BLaER1 treated with 17β-estradiol and CSF1 and Interleukin-3, amounts not matched to agents 10 nM and 100 nM (cell line): ENCODE measurements around the gene CDCA4.
A peak's percentile ranks its signal among the peaks of the same experiment; 100 is the strongest.

ENCODE experiments used
- H3K27ac ChIP-seq, 11 experiments: shearing (Covaris generic); formaldehyde crosslinking; 2 replicates each; pipeline ENCODE4 v1.8.1; 2022
- H3K27me3 ChIP-seq, 11 experiments: shearing (Covaris generic); formaldehyde crosslinking; 2 replicates each; pipeline ENCODE4 v1.8.1; 2022
- H3K36me3 ChIP-seq, 11 experiments: shearing (Covaris generic); formaldehyde crosslinking; 2 replicates each; pipeline ENCODE4 v1.8.1; 2022
- H3K4me1 ChIP-seq, 10 experiments: shearing (Covaris generic); formaldehyde crosslinking; 2 replicates each; pipeline ENCODE4 v1.8.1; 2022
- H3K4me2 ChIP-seq, 11 experiments: shearing (Covaris generic); formaldehyde crosslinking; 2 replicates each; pipeline ENCODE4 v1.8.1; 2022
- H3K4me3 ChIP-seq, 10 experiments: shearing (Covaris generic); formaldehyde crosslinking; 2 replicates each; pipeline ENCODE4 v1.8.1; 2022
- H3K9ac ChIP-seq, 11 experiments: shearing (Covaris generic); formaldehyde crosslinking; 2 replicates each; pipeline ENCODE4 v1.8.1; 2022
- H3K9me3 ChIP-seq, 11 experiments: shearing (Covaris generic); formaldehyde crosslinking; replicated peaks in 1 of 11; 2 replicates each; pipeline ENCODE4 v1.8.1; 2022
- H4K20me1 ChIP-seq, 11 experiments: shearing (Covaris generic); formaldehyde crosslinking; 2 replicates each; pipeline ENCODE4 v1.8.1; 2022
- Cebpa-rat ChIP-seq, 11 experiments: shearing (Covaris generic); IDR thresholded peaks; 2 replicates each; pipeline ENCODE4 v1.8.1; 2022

The CDCA4 gene

GRCh38 chr14:105015905-105016304, 5.0 kb downstream of the CDCA4 start:
- H3K4me3 ChIP-seq = peak overlapping the region in 1 of 10 experiments; percentile 10; a peak in 2 of 20 replicates
- peaks cover 10 to 82% (median 62%) of the 10 kb centered on the region in 11 experiments for H3K36me3 ChIP-seq
- H3K9ac ChIP-seq = peak overlapping the region in 7 of 11 experiments; percentile 4 to 53 (median 36); a peak in 8 of 22 replicates
- TF ChIP-seq Cebpa-rat (IDR thresholded peaks at IDR 0.05) = no peak
- H4K20me1 ChIP-seq = peaks cover 66 to 99% (median 98%) of the 10 kb centered on the region in 11 experiments; a peak in 21 of 22 replicates
- no peaks in the 10 kb centered on the region for H3K9me3 ChIP-seq
- peak overlapping the region in 5 of 11 experiments; percentile 0 to 37 (median 21); a peak in 6 of 22 replicates for H3K27ac ChIP-seq
- no peaks in the 10 kb centered on the region for H3K27me3 ChIP-seq
- peak overlapping the region; percentile 76 to 98 (median 92) for H3K4me2 ChIP-seq
- peaks cover 71 to 83% (median 78%) of the 10 kb centered on the region in 10 experiments for H3K4me1 ChIP-seq

- Histone ChIP-seq H3K9me3 (no peaks in the 10 kb centered on the region), H3K9ac (peak overlapping the region in 9 of 11 experiments; percentile 13 to 53 (median 40); a peak in 12 of 22 replicates), H4K20me1 (peaks cover 68 to 100% (median 100%) of the 10 kb centered on the region in 11 experiments; a peak in 21 of 22 replicates), H3K27ac (peak overlapping the region in 8 of 11 experiments; percentile 0 to 37 (median 19); a peak in 8 of 22 replicates), H3K27me3 (no peaks in the 10 kb centered on the region), H3K36me3 (peaks cover 17 to 89% (median 69%) of the 10 kb centered on the region in 11 experiments), H3K4me2 (peak overlapping the region; percentile 76 to 98 (median 92)), H3K4me3 (peak overlapping the region in 1 of 10 experiments; percentile 10; a peak in 1 of 20 replicates), H3K4me1 (peaks cover 71 to 83% (median 78%) of the 10 kb centered on the region in 10 experiments)
- TF ChIP-seq Cebpa-rat (IDR thresholded peaks at IDR 0.05) = no peak
These were observed 5.6 kb downstream of the CDCA4 start for GRCh38 chr14:105015242-105015641.

- Histone ChIP-seq H3K4me3 (no peak overlapping the region; a peak in 3 of 20 replicates), H3K36me3 (peaks cover 23 to 92% (median 73%) of the 10 kb centered on the region in 11 experiments), H3K9me3 (no peaks in the 10 kb centered on the region), H3K4me2 (peak overlapping the region; percentile 76 to 98 (median 92)), H3K9ac (peak overlapping the region in 10 of 11 experiments; percentile 13 to 53 (median 42); a peak in 12 of 22 replicates), H3K4me1 (peaks cover 70 to 80% (median 75%) of the 10 kb centered on the region in 10 experiments), H4K20me1 (peaks cover 67 to 100% (median 100%) of the 10 kb centered on the region in 11 experiments; a peak in 21 of 22 replicates), H3K27ac (peak overlapping the region in 7 of 11 experiments; percentile 0 to 37 (median 21); a peak in 6 of 22 replicates), H3K27me3 (no peaks in the 10 kb centered on the region)
- TF ChIP-seq Cebpa-rat (IDR thresholded peaks at IDR 0.05) = no peak
These were observed 6.3 kb downstream of the CDCA4 start for GRCh38 chr14:105014631-105015030.

GRCh38 chr14:105014032-105014431, 6.9 kb downstream of the CDCA4 start:
- Histone ChIP-seq H3K9me3 (no peaks in the 10 kb centered on the region), H3K4me1 (peaks cover 64 to 74% (median 69%) of the 10 kb centered on the region in 10 experiments), H3K27me3 (no peaks in the 10 kb centered on the region), H3K36me3 (peaks cover 29 to 92% (median 73%) of the 10 kb centered on the region in 11 experiments), H4K20me1 (peaks cover 61 to 100% (median 100%) of the 10 kb centered on the region in 11 experiments; a peak in 21 of 22 replicates), H3K4me2 (peak overlapping the region; percentile 76 to 98 (median 92)), H3K27ac (peak overlapping the region in 4 of 11 experiments; percentile 1 to 32 (median 20); a peak in 2 of 22 replicates), H3K9ac (peak overlapping the region; percentile 4 to 53 (median 29); a peak in 14 of 22 replicates), H3K4me3 (no peak overlapping the region)
- no peak for TF ChIP-seq Cebpa-rat (IDR thresholded peaks at IDR 0.05)

- H3K27ac ChIP-seq = 0 out of 22 replicates have a peak overlapping the region, but pooled peaks of 1 of the 11 experiments have one; percentile 1
- H3K9ac ChIP-seq = peak overlapping the region in 5 of 11 experiments; percentile 18 to 53 (median 30); a peak in 6 of 22 replicates
- peaks cover 32 to 92% (median 73%) of the 10 kb centered on the region in 11 experiments for H3K36me3 ChIP-seq
- H3K4me1 ChIP-seq = peaks cover 56 to 66% (median 61%) of the 10 kb centered on the region in 10 experiments
- TF ChIP-seq Cebpa-rat (IDR thresholded peaks at IDR 0.05) = no peak
- no peak overlapping the region for H3K4me3 ChIP-seq
- H3K9me3 ChIP-seq = no peaks in the 10 kb centered on the region
- H3K4me2 ChIP-seq = peak overlapping the region in 10 of 11 experiments; percentile 76 to 98 (median 92); a peak in 18 of 22 replicates
- no peaks in the 10 kb centered on the region for H3K27me3 ChIP-seq
- peaks cover 57 to 100% (median 100%) of the 10 kb centered on the region in 11 experiments; a peak in 21 of 22 replicates for H4K20me1 ChIP-seq
These were observed 7.6 kb downstream of the CDCA4 start for GRCh38 chr14:105013150-105013785.

- H3K9me3 ChIP-seq = no peaks in the 10 kb centered on the region
- peaks cover 51 to 100% (median 97%) of the 10 kb centered on the region in 11 experiments; a peak in 21 of 22 replicates for H4K20me1 ChIP-seq
- H3K9ac ChIP-seq = peak overlapping the region in 2 of 11 experiments; percentile 2 to 18; a peak in 2 of 22 replicates
- no peak for TF ChIP-seq Cebpa-rat (IDR thresholded peaks at IDR 0.05)
- no peaks in the 10 kb centered on the region for H3K27me3 ChIP-seq
- H3K36me3 ChIP-seq = peaks cover 37 to 92% (median 72%) of the 10 kb centered on the region in 11 experiments
- H3K4me1 ChIP-seq = peaks cover 47 to 57% (median 52%) of the 10 kb centered on the region in 10 experiments
- H3K4me2 ChIP-seq = peak overlapping the region in 9 of 11 experiments; percentile 28 to 98 (median 92); a peak in 10 of 22 replicates
- no peak overlapping the region for H3K27ac ChIP-seq
- H3K4me3 ChIP-seq = no peak overlapping the region
These were observed 8.5 kb downstream of the CDCA4 start for GRCh38 chr14:105012171-105012985.

GRCh38 chr14:105011312-105011990, 9.4 kb downstream of the CDCA4 start:
- peaks cover 42 to 100% (median 97%) of the 10 kb centered on the region in 11 experiments; a peak in 21 of 22 replicates for H4K20me1 ChIP-seq
- TF ChIP-seq Cebpa-rat (IDR thresholded peaks at IDR 0.05) = no peak
- H3K27ac ChIP-seq = no peak overlapping the region
- no peak overlapping the region for H3K4me3 ChIP-seq
- peaks cover 38 to 48% (median 43%) of the 10 kb centered on the region in 10 experiments for H3K4me1 ChIP-seq
- H3K9ac ChIP-seq = peak overlapping the region in 4 of 11 experiments; percentile 2 to 29 (median 16); a peak in 1 of 22 replicates
- H3K9me3 ChIP-seq = no peaks in the 10 kb centered on the region
- no peak overlapping the region; a peak in 1 of 22 replicates for H3K4me2 ChIP-seq
- H3K27me3 ChIP-seq = no peaks in the 10 kb centered on the region
- H3K36me3 ChIP-seq = peaks cover 43 to 92% (median 72%) of the 10 kb centered on the region in 11 experiments

- TF ChIP-seq Cebpa-rat (IDR thresholded peaks at IDR 0.05) = no peak
- H3K9me3 ChIP-seq = no peaks in the 10 kb centered on the region
- no peaks in the 10 kb centered on the region for H3K27me3 ChIP-seq
- peaks cover 43 to 92% (median 72%) of the 10 kb centered on the region in 11 experiments for H3K36me3 ChIP-seq
- H3K27ac ChIP-seq = no peak overlapping the region
- H3K4me2 ChIP-seq = no peak overlapping the region
- H3K4me3 ChIP-seq = no peak overlapping the region
- peaks cover 32 to 44% (median 39%) of the 10 kb centered on the region in 10 experiments for H3K4me1 ChIP-seq
- peaks cover 39 to 100% (median 97%) of the 10 kb centered on the region in 11 experiments; a peak in 21 of 22 replicates for H4K20me1 ChIP-seq
- H3K9ac ChIP-seq = 0 out of 22 replicates have a peak overlapping the region, but pooled peaks of 1 of the 11 experiments have one; percentile 29
These were observed 10.0 kb downstream of the CDCA4 start for GRCh38 chr14:105010891-105011291.
